T-helper 1 cell treated with Interleukin-12 subunit alpha and Interleukin-12 subunit beta and Interleukin-4 antibody, amounts not matched to agents 30 μg/mL and 1 μg/mL, for 36 hours (primary cell): ENCODE measurements around the gene IL2.

Source experiments
- H3K27ac Mint-ChIP-seq: one replicate; pipeline ENCODE4 v1.8.0; 2021; ENCODE audit warnings: mild to moderate bottlenecking, mixed read lengths
- H3K27me3 Mint-ChIP-seq: one replicate; pipeline ENCODE4 v1.8.0; 2021; ENCODE audit warnings: low read depth, mixed read lengths
- H3K36me3 Mint-ChIP-seq: one replicate; pipeline ENCODE4 v1.8.0; 2021; ENCODE audit warnings: low read depth, mixed read lengths
- H3K4me1 Mint-ChIP-seq: one replicate; pipeline ENCODE4 v1.8.0; 2021; ENCODE audit warnings: low read depth, mixed read lengths
- H3K4me3 Mint-ChIP-seq: one replicate; pipeline ENCODE4 v1.8.0; 2021; ENCODE audit warnings: mild to moderate bottlenecking, moderate library complexity, mixed read lengths
- H3K9me3 Mint-ChIP-seq: one replicate; pipeline ENCODE4 v1.8.0; 2021; ENCODE audit warnings: mixed read lengths

IL2 gene

DNA sequence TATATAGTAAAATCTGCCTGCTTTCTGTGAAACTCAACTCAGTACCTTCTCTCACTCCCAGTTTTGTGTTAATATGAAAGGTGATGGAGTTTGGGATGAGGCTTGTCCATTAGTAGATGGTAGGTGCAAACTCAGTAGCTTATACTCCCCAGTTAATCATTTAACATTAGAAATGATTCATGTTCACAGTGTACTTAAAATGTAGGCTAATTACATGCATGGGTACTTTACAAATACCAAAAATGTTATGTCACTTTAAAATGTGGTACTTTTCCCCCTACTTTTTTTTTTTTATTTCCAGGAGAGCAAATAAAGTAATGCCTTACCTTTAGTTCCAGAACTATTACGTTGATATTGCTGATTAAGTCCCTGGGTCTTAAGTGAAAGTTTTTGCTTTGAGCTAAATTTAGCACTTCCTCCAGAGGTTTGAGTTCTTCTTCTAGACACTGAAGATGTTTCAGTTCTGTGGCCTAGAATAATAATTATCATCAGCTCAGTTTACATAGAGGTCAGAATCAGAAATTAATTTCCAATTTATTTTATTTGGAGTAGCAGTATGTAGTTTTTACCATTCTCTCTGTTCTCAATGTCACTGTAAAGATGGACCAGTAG, 3.0 kb downstream of the IL2 start:
- H3K4me1 Mint-ChIP-seq: peaks cover 39% of the 10 kb centered on the region
- H3K9me3 Mint-ChIP-seq: no peaks in the 10 kb centered on the region
- H3K4me3 Mint-ChIP-seq: no peak overlapping the region
- peaks cover 3% of the 10 kb centered on the region for H3K36me3 Mint-ChIP-seq
- no peaks in the 10 kb centered on the region for H3K27me3 Mint-ChIP-seq
- H3K27ac Mint-ChIP-seq: no peak overlapping the region

GRCh38 chr4:122450847-122451246, 5.7 kb downstream of the IL2 start:
- no peak overlapping the region for H3K27ac Mint-ChIP-seq
- no peaks in the 10 kb centered on the region for H3K27me3 Mint-ChIP-seq
- H3K4me1 Mint-ChIP-seq: peaks cover 17% of the 10 kb centered on the region
- H3K4me3 Mint-ChIP-seq: no peak overlapping the region
- H3K9me3 Mint-ChIP-seq: no peaks in the 10 kb centered on the region
- peaks cover 3% of the 10 kb centered on the region for H3K36me3 Mint-ChIP-seq

GRCh38 chr4:122434285-122434684, 22.2 kb downstream of the IL2 start:
- H3K4me3 Mint-ChIP-seq: no peak overlapping the region
- H3K4me1 Mint-ChIP-seq: peaks cover 8% of the 10 kb centered on the region
- H3K27ac Mint-ChIP-seq: no peak overlapping the region
- peaks cover 4% of the 10 kb centered on the region for H3K9me3 Mint-ChIP-seq
- H3K27me3 Mint-ChIP-seq: no peaks in the 10 kb centered on the region
- H3K36me3 Mint-ChIP-seq: no peaks in the 10 kb centered on the region

DNA sequence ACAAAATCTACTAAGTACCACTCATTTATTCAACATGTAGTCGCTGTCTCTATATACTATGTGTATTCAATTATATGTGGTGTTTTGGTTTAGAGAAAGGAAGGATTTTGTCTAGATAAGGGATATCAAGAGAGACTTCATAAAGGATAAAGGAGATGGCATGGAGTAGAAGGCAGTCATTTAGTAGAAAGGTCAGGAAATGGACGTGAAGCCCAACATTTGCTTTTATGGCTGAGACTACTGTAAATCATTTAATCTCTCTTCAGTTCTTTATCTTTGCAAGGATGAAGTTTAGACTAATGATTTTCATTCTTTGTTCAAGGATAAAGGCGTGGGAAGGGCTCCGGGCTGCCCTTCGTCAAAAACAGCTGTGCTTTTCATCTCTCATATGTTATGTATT, 25.2 kb downstream of the IL2 start:
- peaks cover 8% of the 10 kb centered on the region for H3K4me1 Mint-ChIP-seq
- H3K36me3 Mint-ChIP-seq: no peaks in the 10 kb centered on the region
- peaks cover 4% of the 10 kb centered on the region for H3K9me3 Mint-ChIP-seq
- H3K4me3 Mint-ChIP-seq: no peak overlapping the region
- no peaks in the 10 kb centered on the region for H3K27me3 Mint-ChIP-seq
- no peak overlapping the region for H3K27ac Mint-ChIP-seq

DNA sequence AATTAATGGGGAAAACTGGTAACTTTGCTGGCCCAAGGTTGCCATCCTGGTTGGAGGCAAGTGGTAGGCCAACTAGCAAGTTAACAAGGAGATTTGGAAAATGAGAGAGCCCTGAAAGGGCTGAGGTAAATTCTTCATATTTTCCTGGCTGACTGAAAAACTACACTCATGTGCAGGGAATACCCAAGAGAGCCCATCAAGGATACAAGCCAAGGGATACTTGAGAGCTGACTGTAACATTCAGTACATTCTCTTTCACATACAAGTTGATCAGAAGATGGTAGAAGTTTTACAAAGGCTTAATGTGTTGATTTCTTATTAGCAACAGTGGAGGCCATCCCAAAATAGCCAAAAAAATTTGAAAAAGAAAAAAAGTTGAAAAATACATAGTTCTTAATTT, 33.3 kb downstream of the IL2 start:
- H3K9me3 Mint-ChIP-seq: no peaks in the 10 kb centered on the region
- H3K27me3 Mint-ChIP-seq: no peaks in the 10 kb centered on the region
- no peak overlapping the region for H3K27ac Mint-ChIP-seq
- no peaks in the 10 kb centered on the region for H3K36me3 Mint-ChIP-seq
- no peaks in the 10 kb centered on the region for H3K4me1 Mint-ChIP-seq
- no peak overlapping the region for H3K4me3 Mint-ChIP-seq

GRCh38 chr4:122412547-122412946, 44.0 kb downstream of the IL2 start:
- H3K9me3 Mint-ChIP-seq: no peaks in the 10 kb centered on the region
- H3K4me1 Mint-ChIP-seq: no peaks in the 10 kb centered on the region
- no peaks in the 10 kb centered on the region for H3K36me3 Mint-ChIP-seq
- H3K4me3 Mint-ChIP-seq: no peak overlapping the region
- H3K27ac Mint-ChIP-seq: no peak overlapping the region
- H3K27me3 Mint-ChIP-seq: no peaks in the 10 kb centered on the region

DNA sequence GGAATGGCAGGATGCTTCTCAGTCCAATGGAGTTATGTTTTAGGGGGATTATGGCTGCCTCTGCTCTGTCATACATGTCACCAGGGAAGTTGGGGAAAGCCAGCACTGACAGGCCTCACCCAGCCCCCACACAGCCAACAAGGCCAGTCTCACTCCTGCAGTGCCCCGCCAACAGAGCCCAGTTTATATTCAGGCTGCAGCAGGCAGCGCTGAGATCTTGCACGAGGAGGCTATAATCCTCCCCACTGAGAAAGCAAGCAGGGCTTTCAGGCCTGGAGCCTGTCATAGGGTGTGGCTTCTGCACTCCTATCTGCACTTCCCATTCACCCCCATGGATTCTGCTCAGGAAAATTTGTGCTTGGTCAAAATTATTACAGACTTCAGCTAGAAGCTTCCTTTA, 52.7 kb downstream of the IL2 start:
- Mint-ChIP-seq H3K27ac (no peak overlapping the region), H3K4me3 (no peak overlapping the region)

More for the DNA sequence above, 52.7 kb downstream of the IL2 start:
- Mint-ChIP-seq H3K27me3 (no peaks in the 10 kb centered on the region), H3K9me3 (no peaks in the 10 kb centered on the region), H3K4me1 (no peaks in the 10 kb centered on the region), H3K36me3 (no peaks in the 10 kb centered on the region)
